ENCODE measurements around the gene FKBP9. TPM values are rescaled to one million over a fixed set of nuclear protein-coding genes. Genes with fewer than 3 reads are reported as not detected.

FKBP9 gene
- total RNA-seq, 1 donor from 2014 or later, result 355 TPM

GRCh38 chr7:33012364-33012763, 55.1 kb downstream of the FKBP9 start:
- no peaks in the 10 kb centered on the region for H3K9me3 Mint-ChIP-seq (ENCODE audit: low read depth)
- H3K4me1 Mint-ChIP-seq (ENCODE audit: low read depth), result no peaks in the 10 kb centered on the region
- no peak overlapping the region for H3K4me3 Mint-ChIP-seq (ENCODE audit: unreplicated experiment)
- no peaks in the 10 kb centered on the region for H3K27me3 Mint-ChIP-seq (ENCODE audit: low read depth)
- TF ChIP-seq CTCF (IDR thresholded peaks at IDR 0.05), result no peak
- peaks cover 9% of the 10 kb centered on the region for H3K36me3 Mint-ChIP-seq (ENCODE audit: low read depth)
- no peak for DNase-seq (ENCODE audit: low spot score)
- H3K27ac Mint-ChIP-seq (ENCODE audit: unreplicated experiment), result no peak overlapping the region

- no peak overlapping the region for H3K4me3 Mint-ChIP-seq (ENCODE audit: unreplicated experiment)
- no peaks in the 10 kb centered on the region for H3K27me3 Mint-ChIP-seq (ENCODE audit: low read depth)
- no peaks in the 10 kb centered on the region for H3K4me1 Mint-ChIP-seq (ENCODE audit: low read depth)
- H3K27ac Mint-ChIP-seq (ENCODE audit: unreplicated experiment), result no peak overlapping the region
- DNase-seq (ENCODE audit: low spot score), result no peak
- H3K9me3 Mint-ChIP-seq (ENCODE audit: low read depth), result peaks cover 2% of the 10 kb centered on the region
- peaks cover 9% of the 10 kb centered on the region for H3K36me3 Mint-ChIP-seq (ENCODE audit: low read depth)
- TF ChIP-seq CTCF (IDR thresholded peaks at IDR 0.05), result no peak
These were observed 67.0 kb downstream of the FKBP9 start for GRCh38 chr7:33024189-33024757.

GRCh38 chr7:33035776-33036175, 78.5 kb downstream of the FKBP9 start:
- peaks cover 34% of the 10 kb centered on the region for H3K4me1 Mint-ChIP-seq (ENCODE audit: low read depth)
- no peaks in the 10 kb centered on the region for H3K9me3 Mint-ChIP-seq (ENCODE audit: low read depth)
- no peak overlapping the region for H3K27ac Mint-ChIP-seq (ENCODE audit: unreplicated experiment)
- H3K36me3 Mint-ChIP-seq (ENCODE audit: low read depth), result no peaks in the 10 kb centered on the region
- no peak for DNase-seq (ENCODE audit: low spot score)
- no peak for TF ChIP-seq CTCF (IDR thresholded peaks at IDR 0.05)
- no peak overlapping the region for H3K4me3 Mint-ChIP-seq (ENCODE audit: unreplicated experiment)
- no peaks in the 10 kb centered on the region for H3K27me3 Mint-ChIP-seq (ENCODE audit: low read depth)

GRCh38 chr7:33038639-33039038, 81.4 kb downstream of the FKBP9 start:
- Mint-ChIP-seq H3K4me1 (ENCODE audit: low read depth) (peaks cover 38% of the 10 kb centered on the region), H3K27ac (ENCODE audit: unreplicated experiment) (no peak overlapping the region), H3K36me3 (ENCODE audit: low read depth) (no peaks in the 10 kb centered on the region), H3K27me3 (ENCODE audit: low read depth) (no peaks in the 10 kb centered on the region), H3K9me3 (ENCODE audit: low read depth) (no peaks in the 10 kb centered on the region), H3K4me3 (ENCODE audit: unreplicated experiment) (no peak overlapping the region)
- DNase-seq (ENCODE audit: low spot score), result no peak
- no peak for TF ChIP-seq CTCF (IDR thresholded peaks at IDR 0.05)

- Mint-ChIP-seq H3K27me3 (ENCODE audit: low read depth) (no peaks in the 10 kb centered on the region), H3K4me1 (ENCODE audit: low read depth) (peaks cover 42% of the 10 kb centered on the region), H3K27ac (ENCODE audit: unreplicated experiment) (peak overlapping the region; percentile 23), H3K36me3 (ENCODE audit: low read depth) (no peaks in the 10 kb centered on the region), H3K4me3 (ENCODE audit: unreplicated experiment) (peak overlapping the region; percentile 64), H3K9me3 (ENCODE audit: low read depth) (no peaks in the 10 kb centered on the region)
- DNase-seq (ENCODE audit: low spot score), result no peak
- no peak for TF ChIP-seq CTCF (IDR thresholded peaks at IDR 0.05)
These were observed 82.1 kb downstream of the FKBP9 start for GRCh38 chr7:33039257-33039902.

Data from chondrocyte (in vitro differentiated cells).